Loucy (cell line): Measurements from ENCODE around the gene ATP10B.

Experiments
- H2AFZ ChIP-seq: fragments of 200-600 bp; sonication (generic); 2 replicates; pipeline ENCODE4 v1.6.0; 2016; ENCODE audit warnings: antibody characterized with exemption, mild to moderate bottlenecking, low read length, moderate library complexity
- H3F3A ChIP-seq: fragments of 200-600 bp; 2 replicates; pipeline ENCODE4 v1.6.0; 2016; ENCODE audit warnings: antibody characterized with exemption, low read depth, mild to moderate bottlenecking
- H3K27me3 ChIP-seq: fragments of 200-600 bp; sonication (generic); 2 replicates; pipeline ENCODE4 v1.6.1; 2014; ENCODE audit warnings: low read length, mild to moderate bottlenecking; ENCODE audit not compliant: insufficient read depth, poor library complexity, severe bottlenecking
- H3K36me3 ChIP-seq: fragments of 200-600 bp; sonication (generic); 2 replicates; pipeline ENCODE4 v1.6.1; 2016; ENCODE audit warnings: low read length; ENCODE audit not compliant: insufficient read depth
- H3K4me1 ChIP-seq: fragments of 200-600 bp; sonication (generic); 2 replicates; pipeline ENCODE4 v1.5.1; 2014; ENCODE audit warnings: low read length, mild to moderate bottlenecking; ENCODE audit not compliant: insufficient read depth, poor library complexity, severe bottlenecking
- H3K4me2 ChIP-seq: fragments of 200-600 bp; sonication (generic); 2 replicates; pipeline ENCODE4 v1.6.0; 2014; ENCODE audit warnings: antibody characterized with exemption, low read length, low read depth, mild to moderate bottlenecking; ENCODE audit not compliant: poor library complexity, severe bottlenecking
- H3K4me3 ChIP-seq: fragments of 200-600 bp; sonication (generic); 2 replicates; pipeline ENCODE4 v1.5.1; 2014; ENCODE audit warnings: low read length, mild to moderate bottlenecking, mixed read lengths; ENCODE audit not compliant: poor library complexity, severe bottlenecking
- H3K79me2 ChIP-seq: fragments of 200-600 bp; sonication (generic); 2 replicates; pipeline ENCODE4 v1.6.1; 2014; ENCODE audit warnings: low read length; ENCODE audit not compliant: insufficient read depth
- H3K9ac ChIP-seq: fragments of 200-600 bp; sonication (generic); 2 replicates; pipeline ENCODE4 v1.6.0; 2014; ENCODE audit warnings: mild to moderate bottlenecking, low read depth, low read length, moderate library complexity; ENCODE audit not compliant: poor library complexity, severe bottlenecking
- H3K9me2 ChIP-seq: fragments of 200-600 bp; sonication (generic); replicated peaks from 2 replicates; pipeline ENCODE4 v1.6.1; 2016; ENCODE audit warnings: low read depth, low read length, mixed read lengths
- H3K9me3 ChIP-seq: fragments of 200-600 bp; sonication (generic); 2 replicates; pipeline ENCODE4 v1.6.1; 2014; ENCODE audit warnings: mild to moderate bottlenecking, antibody characterized with exemption, low read length, low read depth; ENCODE audit not compliant: insufficient read depth
- H4K20me1 ChIP-seq: fragments of 200-600 bp; sonication (generic); 2 replicates; pipeline ENCODE4 v1.6.0; 2014; ENCODE audit warnings: antibody characterized with exemption, low read length, mild to moderate bottlenecking; ENCODE audit not compliant: insufficient read depth, poor library complexity, severe bottlenecking
- EZH2phosphoT487 ChIP-seq: fragments of 200-600 bp; IDR thresholded peaks from 2 replicates; pipeline ENCODE4 v1.6.1; 2018; ENCODE audit warnings: antibody characterized with exemption, mild to moderate bottlenecking, moderate library complexity, borderline replicate concordance
- TF ChIP-seq, protein P1 (sequence below): fragments of 200-600 bp; sonication (generic); conservative IDR thresholded peaks from 2 replicates; pipeline ENCODE4 v1.5.1; 2014; ENCODE audit warnings: mild to moderate bottlenecking, antibody characterized with exemption, low read length

ATP10B gene

DNA sequence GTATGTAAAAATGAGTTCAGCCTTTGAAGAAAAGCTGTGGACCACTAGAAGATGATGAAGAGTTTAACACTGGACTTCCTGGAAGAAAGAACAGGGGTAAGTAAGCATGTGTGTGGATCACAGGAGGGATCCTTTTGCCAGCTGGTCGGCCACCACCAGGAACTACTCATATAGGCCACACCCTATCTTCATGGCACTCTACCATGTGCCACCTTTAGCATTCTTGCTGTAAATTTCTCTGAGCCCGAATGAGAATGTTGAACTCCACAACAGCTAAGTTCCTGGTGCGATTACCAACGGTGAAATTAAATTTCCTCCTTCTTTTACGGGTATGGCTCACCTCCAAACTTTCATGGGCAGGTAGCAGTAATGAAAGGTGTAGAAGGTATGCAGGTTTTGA, 102.3 kb downstream of the ATP10B start:
- Histone ChIP-seq H3K79me2 (no peaks in the 10 kb centered on the region), H3K9me2 (no peaks in the 10 kb centered on the region), H3K9ac (no peak overlapping the region), H3F3A (no peaks in the 10 kb centered on the region), H3K4me3 (no peak overlapping the region), H3K36me3 (no peaks in the 10 kb centered on the region), H2AFZ (no peak overlapping the region), H3K27me3 (no peaks in the 10 kb centered on the region), H4K20me1 (no peaks in the 10 kb centered on the region), H3K4me1 (no peaks in the 10 kb centered on the region), H3K9me3 (no peaks in the 10 kb centered on the region), H3K4me2 (no peak overlapping the region)
- TF ChIP-seq, protein P1, sequence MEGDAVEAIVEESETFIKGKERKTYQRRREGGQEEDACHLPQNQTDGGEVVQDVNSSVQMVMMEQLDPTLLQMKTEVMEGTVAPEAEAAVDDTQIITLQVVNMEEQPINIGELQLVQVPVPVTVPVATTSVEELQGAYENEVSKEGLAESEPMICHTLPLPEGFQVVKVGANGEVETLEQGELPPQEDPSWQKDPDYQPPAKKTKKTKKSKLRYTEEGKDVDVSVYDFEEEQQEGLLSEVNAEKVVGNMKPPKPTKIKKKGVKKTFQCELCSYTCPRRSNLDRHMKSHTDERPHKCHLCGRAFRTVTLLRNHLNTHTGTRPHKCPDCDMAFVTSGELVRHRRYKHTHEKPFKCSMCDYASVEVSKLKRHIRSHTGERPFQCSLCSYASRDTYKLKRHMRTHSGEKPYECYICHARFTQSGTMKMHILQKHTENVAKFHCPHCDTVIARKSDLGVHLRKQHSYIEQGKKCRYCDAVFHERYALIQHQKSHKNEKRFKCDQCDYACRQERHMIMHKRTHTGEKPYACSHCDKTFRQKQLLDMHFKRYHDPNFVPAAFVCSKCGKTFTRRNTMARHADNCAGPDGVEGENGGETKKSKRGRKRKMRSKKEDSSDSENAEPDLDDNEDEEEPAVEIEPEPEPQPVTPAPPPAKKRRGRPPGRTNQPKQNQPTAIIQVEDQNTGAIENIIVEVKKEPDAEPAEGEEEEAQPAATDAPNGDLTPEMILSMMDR: no peak
- no peak for TF ChIP-seq EZH2phosphoT487

- Histone ChIP-seq H3K4me2 (no peak overlapping the region), H3K27me3 (no peaks in the 10 kb centered on the region), H3F3A (no peaks in the 10 kb centered on the region), H3K4me3 (no peak overlapping the region), H2AFZ (no peak overlapping the region), H3K9ac (no peak overlapping the region), H3K36me3 (no peaks in the 10 kb centered on the region), H4K20me1 (no peaks in the 10 kb centered on the region), H3K79me2 (no peaks in the 10 kb centered on the region), H3K9me2 (no peaks in the 10 kb centered on the region), H3K9me3 (no peaks in the 10 kb centered on the region), H3K4me1 (no peaks in the 10 kb centered on the region)
- TF ChIP-seq, protein P1: no peak
- TF ChIP-seq EZH2phosphoT487: no peak
Measured at GRCh38 chr5:160749026-160749425, 103.0 kb downstream of the ATP10B start.

DNA sequence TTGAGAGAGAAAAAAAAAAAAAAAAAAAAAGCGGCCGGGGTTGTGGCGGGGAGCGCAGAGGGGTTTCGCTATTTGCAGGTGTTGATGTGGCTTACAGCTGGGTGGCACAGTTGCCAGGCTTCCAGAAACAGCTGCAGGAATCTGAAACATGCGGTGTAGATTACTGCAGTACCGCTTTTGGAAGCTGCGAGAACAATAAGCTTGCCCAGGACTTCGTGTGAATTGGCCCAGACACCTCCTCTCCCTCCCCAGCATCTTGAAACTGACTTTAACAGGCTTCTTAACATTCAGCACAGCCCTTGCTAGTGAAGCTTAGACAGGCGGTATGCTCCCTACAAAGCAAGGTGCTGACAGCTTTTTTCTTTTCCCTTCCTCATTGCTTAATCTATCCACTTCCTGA, 104.0 kb downstream of the ATP10B start:
- Histone ChIP-seq H3F3A (no peaks in the 10 kb centered on the region), H3K4me2 (no peak overlapping the region), H3K4me1 (no peaks in the 10 kb centered on the region), H3K4me3 (no peak overlapping the region), H3K27me3 (no peaks in the 10 kb centered on the region), H2AFZ (no peak overlapping the region), H4K20me1 (no peaks in the 10 kb centered on the region), H3K9me3 (no peaks in the 10 kb centered on the region), H3K79me2 (no peaks in the 10 kb centered on the region), H3K9me2 (no peaks in the 10 kb centered on the region), H3K36me3 (no peaks in the 10 kb centered on the region), H3K9ac (no peak overlapping the region)
- no peak for TF ChIP-seq EZH2phosphoT487
- TF ChIP-seq, protein P1: no peak
